HepG2 (cell line): ENCODE results near the gene CA10. TPM values are rescaled to one million over a fixed set of nuclear protein-coding genes. Genes with fewer than 3 reads are reported as not detected.

ENCODE experiments used
- KDM5A ChIP-seq: fragments of 200-600 bp; sonication (generic); IDR thresholded peaks from 2 replicates; pipeline ENCODE4 v1.7.0; 2018; ENCODE audit warnings: antibody characterized with exemption, mild to moderate bottlenecking, low read length, borderline replicate concordance
- YY1 ChIP-seq: IDR thresholded peaks from 2 replicates; pipeline ENCODE4 v1.6.1; 2011; ENCODE audit warnings: low read length, low read depth, moderate library complexity, mild to moderate bottlenecking; ENCODE audit not compliant: insufficient read depth, insufficient replicate concordance
- ZNF20 ChIP-seq: sonication (generic); formaldehyde crosslinking; IDR thresholded peaks from 2 replicates; pipeline ENCODE4 v1.4.0; 2020; ENCODE audit warnings: mild to moderate bottlenecking, moderate library complexity, missing genetic modification reagents
- ZNF326 ChIP-seq: sonication (generic); formaldehyde crosslinking; IDR thresholded peaks from 2 replicates; pipeline ENCODE4 v1.4.0; 2020; ENCODE audit warnings: missing genetic modification reagents, borderline replicate concordance
- polyA plus RNA-seq, 8 experiments: library from polyadenylated mRNA; depleted of rRNA in 3 of 8; stranded (reverse) in 7 of 8; unstranded in 1 of 8; fragments of >200 nt; fragmentation: Illumina TruSeq in 4 of 8; extraction: Trizol in 4 of 8; gene quantifications; 2 replicates each; pipeline versions ENCODE4 v1.2.1 to v1.2.3, GENCODE V29; 2011 to 2016; ENCODE audit warnings: low read depth in 4 of 8, missing spikeins in 1 of 8, mixed read lengths in 1 of 8; ENCODE audit not compliant: insufficient read depth in 1 of 8
- total RNA-seq, 5 experiments: library from RNA; depleted of rRNA; stranded (reverse); fragments of >200 nt; fragmentation: Illumina TruSeq; extraction: Trizol; gene quantifications; 2 replicates each; pipeline ENCODE4 v1.2.3, GENCODE V29; 2016; ENCODE audit warnings: low read depth in 1 of 5
- TF ChIP-seq, protein P1 (sequence below): sonication (generic); formaldehyde crosslinking; conservative IDR thresholded peaks from 2 replicates; pipeline ENCODE4 v1.8.0; 2022; ENCODE audit warnings: missing genetic modification reagents
- TF ChIP-seq, protein P2 (sequence below): sonication (generic); formaldehyde crosslinking; IDR thresholded peaks from 2 replicates; pipeline ENCODE4 v1.5.0; 2020; ENCODE audit warnings: mild to moderate bottlenecking, missing genetic modification reagents, borderline replicate concordance
- TF ChIP-seq, protein P3 (sequence below): sonication (generic); formaldehyde crosslinking; IDR thresholded peaks from 2 replicates; pipeline ENCODE4 v1.4.0; 2020; ENCODE audit warnings: missing genetic modification reagents, borderline replicate concordance

CA10 gene
- total and polyA plus RNA-seq, 2 of the 13 experiments (the other 11 are each of a cell fraction or from before 2014, with no cell fraction given) = not detected

DNA sequence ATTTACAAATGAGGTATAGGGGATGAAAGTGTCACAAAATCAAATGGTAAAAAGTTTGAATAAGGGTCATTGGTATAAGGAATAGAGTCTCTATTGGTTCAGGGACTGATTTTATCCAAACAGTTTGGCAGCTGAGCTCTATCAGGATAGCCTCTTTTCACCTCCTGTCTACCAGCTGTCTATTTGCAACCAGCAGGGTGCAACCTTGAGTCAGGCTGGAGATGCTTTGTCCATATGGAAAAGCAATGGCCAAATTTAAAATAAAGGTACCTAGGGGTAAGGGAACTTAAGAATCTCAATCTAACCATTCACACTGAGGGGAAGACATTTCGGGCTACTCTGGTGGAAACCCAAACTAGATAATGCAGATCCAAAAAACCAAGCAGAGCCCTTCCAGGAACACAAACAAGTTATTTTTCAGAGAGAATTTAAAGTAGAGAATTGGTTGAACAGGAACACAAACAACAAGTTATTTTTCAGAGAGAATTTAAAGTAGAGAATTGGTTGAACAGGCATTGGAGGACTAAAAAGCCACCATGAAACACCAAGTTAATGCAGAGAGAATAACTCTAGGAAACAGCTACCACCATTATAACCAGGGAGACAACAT is 12.6 kb upstream of the CA10 start (continued):
- no peak for TF ChIP-seq KDM5A
- no peak for TF ChIP-seq YY1
- TF ChIP-seq ZNF20 (CRISPR knock-in tag) = no peak
- no peak for TF ChIP-seq ZNF326
- TF ChIP-seq, protein P1, sequence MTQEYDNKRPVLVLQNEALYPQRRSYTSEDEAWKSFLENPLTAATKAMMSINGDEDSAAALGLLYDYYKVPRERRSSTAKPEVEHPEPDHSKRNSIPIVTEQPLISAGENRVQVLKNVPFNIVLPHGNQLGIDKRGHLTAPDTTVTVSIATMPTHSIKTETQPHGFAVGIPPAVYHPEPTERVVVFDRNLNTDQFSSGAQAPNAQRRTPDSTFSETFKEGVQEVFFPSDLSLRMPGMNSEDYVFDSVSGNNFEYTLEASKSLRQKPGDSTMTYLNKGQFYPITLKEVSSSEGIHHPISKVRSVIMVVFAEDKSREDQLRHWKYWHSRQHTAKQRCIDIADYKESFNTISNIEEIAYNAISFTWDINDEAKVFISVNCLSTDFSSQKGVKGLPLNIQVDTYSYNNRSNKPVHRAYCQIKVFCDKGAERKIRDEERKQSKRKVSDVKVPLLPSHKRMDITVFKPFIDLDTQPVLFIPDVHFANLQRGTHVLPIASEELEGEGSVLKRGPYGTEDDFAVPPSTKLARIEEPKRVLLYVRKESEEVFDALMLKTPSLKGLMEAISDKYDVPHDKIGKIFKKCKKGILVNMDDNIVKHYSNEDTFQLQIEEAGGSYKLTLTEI (CRISPR knock-in tag) = no peak
- TF ChIP-seq, protein P2, sequence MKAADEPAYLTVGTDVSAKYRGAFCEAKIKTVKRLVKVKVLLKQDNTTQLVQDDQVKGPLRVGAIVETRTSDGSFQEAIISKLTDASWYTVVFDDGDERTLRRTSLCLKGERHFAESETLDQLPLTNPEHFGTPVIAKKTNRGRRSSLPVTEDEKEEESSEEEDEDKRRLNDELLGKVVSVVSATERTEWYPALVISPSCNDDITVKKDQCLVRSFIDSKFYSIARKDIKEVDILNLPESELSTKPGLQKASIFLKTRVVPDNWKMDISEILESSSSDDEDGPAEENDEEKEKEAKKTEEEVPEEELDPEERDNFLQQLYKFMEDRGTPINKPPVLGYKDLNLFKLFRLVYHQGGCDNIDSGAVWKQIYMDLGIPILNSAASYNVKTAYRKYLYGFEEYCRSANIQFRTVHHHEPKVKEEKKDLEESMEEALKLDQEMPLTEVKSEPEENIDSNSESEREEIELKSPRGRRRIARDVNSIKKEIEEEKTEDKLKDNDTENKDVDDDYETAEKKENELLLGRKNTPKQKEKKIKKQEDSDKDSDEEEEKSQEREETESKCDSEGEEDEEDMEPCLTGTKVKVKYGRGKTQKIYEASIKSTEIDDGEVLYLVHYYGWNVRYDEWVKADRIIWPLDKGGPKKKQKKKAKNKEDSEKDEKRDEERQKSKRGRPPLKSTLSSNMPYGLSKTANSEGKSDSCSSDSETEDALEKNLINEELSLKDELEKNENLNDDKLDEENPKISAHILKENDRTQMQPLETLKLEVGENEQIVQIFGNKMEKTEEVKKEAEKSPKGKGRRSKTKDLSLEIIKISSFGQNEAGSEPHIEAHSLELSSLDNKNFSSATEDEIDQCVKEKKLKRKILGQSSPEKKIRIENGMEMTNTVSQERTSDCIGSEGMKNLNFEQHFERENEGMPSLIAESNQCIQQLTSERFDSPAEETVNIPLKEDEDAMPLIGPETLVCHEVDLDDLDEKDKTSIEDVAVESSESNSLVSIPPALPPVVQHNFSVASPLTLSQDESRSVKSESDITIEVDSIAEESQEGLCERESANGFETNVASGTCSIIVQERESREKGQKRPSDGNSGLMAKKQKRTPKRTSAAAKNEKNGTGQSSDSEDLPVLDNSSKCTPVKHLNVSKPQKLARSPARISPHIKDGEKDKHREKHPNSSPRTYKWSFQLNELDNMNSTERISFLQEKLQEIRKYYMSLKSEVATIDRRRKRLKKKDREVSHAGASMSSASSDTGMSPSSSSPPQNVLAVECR = no peak
- TF ChIP-seq, protein P3, sequence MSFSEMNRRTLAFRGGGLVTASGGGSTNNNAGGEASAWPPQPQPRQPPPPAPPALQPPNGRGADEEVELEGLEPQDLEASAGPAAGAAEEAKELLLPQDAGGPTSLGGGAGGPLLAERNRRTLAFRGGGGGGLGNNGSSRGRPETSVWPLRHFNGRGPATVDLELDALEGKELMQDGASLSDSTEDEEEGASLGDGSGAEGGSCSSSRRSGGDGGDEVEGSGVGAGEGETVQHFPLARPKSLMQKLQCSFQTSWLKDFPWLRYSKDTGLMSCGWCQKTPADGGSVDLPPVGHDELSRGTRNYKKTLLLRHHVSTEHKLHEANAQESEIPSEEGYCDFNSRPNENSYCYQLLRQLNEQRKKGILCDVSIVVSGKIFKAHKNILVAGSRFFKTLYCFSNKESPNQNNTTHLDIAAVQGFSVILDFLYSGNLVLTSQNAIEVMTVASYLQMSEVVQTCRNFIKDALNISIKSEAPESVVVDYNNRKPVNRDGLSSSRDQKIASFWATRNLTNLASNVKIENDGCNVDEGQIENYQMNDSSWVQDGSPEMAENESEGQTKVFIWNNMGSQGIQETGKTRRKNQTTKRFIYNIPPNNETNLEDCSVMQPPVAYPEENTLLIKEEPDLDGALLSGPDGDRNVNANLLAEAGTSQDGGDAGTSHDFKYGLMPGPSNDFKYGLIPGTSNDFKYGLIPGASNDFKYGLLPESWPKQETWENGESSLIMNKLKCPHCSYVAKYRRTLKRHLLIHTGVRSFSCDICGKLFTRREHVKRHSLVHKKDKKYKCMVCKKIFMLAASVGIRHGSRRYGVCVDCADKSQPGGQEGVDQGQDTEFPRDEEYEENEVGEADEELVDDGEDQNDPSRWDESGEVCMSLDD (CRISPR knock-in tag) = no peak
